GM18951 (cell line): ENCODE measurements around the gene NOX5.

Experiments
- POLR2A ChIP-seq: IDR thresholded peaks from 4 replicates; pipeline ENCODE4 v1.6.1; 2011; ENCODE audit warnings: mild to moderate bottlenecking; ENCODE audit not compliant: insufficient read length, insufficient read depth; ENCODE audit errors: extremely low read depth
- in situ Hi-C: fragments of 300-500 bp; cut with MboI; formaldehyde crosslinking; loops from one replicate; pipeline ENCODE4 v1.12.0; 2022; ENCODE audit warnings: low sequenced_read_pairs, mixed read lengths, inconsistent platforms; ENCODE audit not compliant: unreplicated experiment

NOX5 gene

GRCh38 chr15:68999091-68999490 is 15.4 kb upstream of the NOX5 start:
- in situ Hi-C loops, result no loop called here
- no peak for TF ChIP-seq POLR2A

- TF ChIP-seq POLR2A, result no peak
- in situ Hi-C loops, result no loop called here
Measured at GRCh38 chr15:69000091-69000490, 14.4 kb upstream of the NOX5 start.

GRCh38 chr15:69000725-69001503 is 13.6 kb upstream of the NOX5 start:
- no peak for TF ChIP-seq POLR2A
- in situ Hi-C loops, result no loop called here

GRCh38 chr15:69002783-69003182 is 11.7 kb upstream of the NOX5 start:
- no peak for TF ChIP-seq POLR2A
- in situ Hi-C loops, result no loop called here

- in situ Hi-C loops, result no loop called here
- TF ChIP-seq POLR2A, result no peak
Measured at GRCh38 chr15:69004011-69004410, 10.5 kb upstream of the NOX5 start.

- in situ Hi-C loops, result no loop called here
Measured at GRCh38 chr15:69008056-69008455, 6.4 kb upstream of the NOX5 start.

GRCh38 chr15:69009341-69009740 is 5.2 kb upstream of the NOX5 start:
- in situ Hi-C loops, result no loop called here

More at GRCh38 chr15:69008056-69008455, 6.4 kb upstream of the NOX5 start:
- TF ChIP-seq POLR2A, result no peak

GRCh38 chr15:69011641-69012040 is 2.9 kb upstream of the NOX5 start:
- in situ Hi-C loops, result no loop called here
- TF ChIP-seq POLR2A, result no peak

More at GRCh38 chr15:69009341-69009740, 5.2 kb upstream of the NOX5 start:
- TF ChIP-seq POLR2A, result no peak

- in situ Hi-C loops, result no loop called here
Measured at GRCh38 chr15:69012761-69013364, 1.6 kb upstream of the NOX5 start.

GRCh38 chr15:69013726-69014406 is 629 bp upstream of the NOX5 start:
- in situ Hi-C loops, result no loop called here
- no peak for TF ChIP-seq POLR2A

More at GRCh38 chr15:69012761-69013364, 1.6 kb upstream of the NOX5 start:
- TF ChIP-seq POLR2A, result no peak

GRCh38 chr15:69015591-69015990 is 1.1 kb downstream of the NOX5 start:
- in situ Hi-C loops, result no loop called here
- TF ChIP-seq POLR2A, result no peak

- TF ChIP-seq POLR2A, result no peak
- in situ Hi-C loops, result no loop called here
Measured at GRCh38 chr15:69016021-69016595, 1.6 kb downstream of the NOX5 start.

GRCh38 chr15:69017978-69018377 is 3.5 kb downstream of the NOX5 start:
- no peak for TF ChIP-seq POLR2A
- in situ Hi-C loops, result no loop called here
